ENCODE data around the gene UNC5C.

DNA sequence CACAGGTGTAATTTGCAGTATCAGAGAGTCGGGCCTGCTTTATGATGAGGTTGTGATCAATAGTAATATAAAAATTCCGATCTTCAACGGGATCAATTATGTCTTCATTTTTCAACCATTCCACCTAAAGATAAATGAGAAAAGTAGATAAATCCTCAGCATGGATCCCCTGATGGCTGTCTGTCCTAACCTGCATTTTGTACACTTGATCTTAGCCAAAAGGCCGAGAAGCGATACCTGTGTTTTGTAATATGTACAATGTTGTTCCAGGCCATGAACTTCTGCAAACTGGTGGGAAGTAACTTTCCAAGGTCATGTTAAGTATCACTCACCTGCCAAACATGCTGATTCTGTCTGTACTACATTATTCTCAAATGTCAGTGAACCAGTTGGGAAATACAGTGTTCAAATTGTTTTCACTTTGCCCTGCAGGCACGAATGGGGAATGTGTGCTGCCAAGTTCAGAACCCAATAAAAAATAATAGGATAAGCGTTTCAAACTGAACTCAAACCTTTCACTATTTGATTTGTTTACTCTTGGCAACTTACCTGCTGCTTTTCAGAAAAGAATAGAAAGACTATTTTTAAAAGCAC, 298.1 kb downstream of the UNC5C start:
- TF ChIP-seq CTCF (IDR thresholded peaks at IDR 0.05): no peak
- no peak for TF ChIP-seq EP300 (IDR thresholded peaks at IDR 0.05)
- no peak for TF ChIP-seq POLR2A (IDR thresholded peaks at IDR 0.05)
